Muscle of arm (tissue), 12 donors: Measurements from ENCODE around the gene MIEN1. TPM values are rescaled to one million over a fixed set of nuclear protein-coding genes. Genes with fewer than 3 reads are reported as not detected.
A peak's percentile ranks its signal among the peaks of the same experiment; 100 is the strongest.
"Not testable (repeated sequence)": the region's sequence is repeated elsewhere in the genome, so short reads cannot be mapped to it uniquely, and the experiment has no call there.

Source experiments
- DNase-seq: peaks from one replicate; pipeline ENCODE4 v3.0.0-alpha.2; 2013
- polyA plus RNA-seq, 12 donors: library from polyadenylated mRNA; unstranded; fragments of 120-200 nt; gene quantifications; one replicate each; pipeline ENCODE4 v1.2.1, GENCODE V29; 2013; ENCODE audit not compliant: insufficient read length in 12 of 12

The MIEN1 gene
- polyA plus RNA-seq, 12 donors = 14.8 to 23.6 (median 18.9) TPM; not detected in 1

- DNase-seq = no peak
Observed at GRCh38 chr17:39702901-39703893, 27.1 kb downstream of the MIEN1 start.

DNA sequence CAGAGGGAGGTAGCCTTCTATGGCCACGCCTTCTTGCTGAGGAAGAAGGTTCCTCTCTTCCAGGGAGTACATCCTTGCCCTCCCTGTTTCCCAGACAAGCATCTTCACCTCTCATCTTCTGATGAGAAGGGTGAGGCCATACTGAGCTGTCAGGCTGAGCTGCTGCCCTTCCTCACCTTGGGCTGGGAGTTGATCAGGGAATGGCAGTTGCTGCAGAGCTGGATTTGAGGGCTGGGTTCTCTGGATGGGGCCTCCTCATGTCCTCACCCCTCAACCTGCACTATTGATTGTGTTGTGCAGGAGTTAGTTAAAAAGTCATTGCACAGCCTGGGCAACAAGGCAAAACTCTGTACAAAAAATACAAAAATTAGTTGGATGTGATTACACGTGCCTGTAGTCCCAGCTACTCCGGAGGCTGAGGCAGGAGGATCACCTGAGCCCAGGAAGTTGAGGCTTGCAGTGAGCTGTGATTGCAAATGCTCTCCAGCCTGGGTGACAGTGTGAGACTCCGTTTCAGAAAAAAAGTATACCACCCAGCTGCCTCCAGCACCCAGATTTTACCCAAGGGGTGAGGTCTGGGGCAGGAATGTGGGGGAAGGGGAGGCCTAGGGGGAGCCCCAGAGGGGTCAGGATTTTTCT is 28.4 kb downstream of the MIEN1 start:
- DNase-seq = no peak

DNA sequence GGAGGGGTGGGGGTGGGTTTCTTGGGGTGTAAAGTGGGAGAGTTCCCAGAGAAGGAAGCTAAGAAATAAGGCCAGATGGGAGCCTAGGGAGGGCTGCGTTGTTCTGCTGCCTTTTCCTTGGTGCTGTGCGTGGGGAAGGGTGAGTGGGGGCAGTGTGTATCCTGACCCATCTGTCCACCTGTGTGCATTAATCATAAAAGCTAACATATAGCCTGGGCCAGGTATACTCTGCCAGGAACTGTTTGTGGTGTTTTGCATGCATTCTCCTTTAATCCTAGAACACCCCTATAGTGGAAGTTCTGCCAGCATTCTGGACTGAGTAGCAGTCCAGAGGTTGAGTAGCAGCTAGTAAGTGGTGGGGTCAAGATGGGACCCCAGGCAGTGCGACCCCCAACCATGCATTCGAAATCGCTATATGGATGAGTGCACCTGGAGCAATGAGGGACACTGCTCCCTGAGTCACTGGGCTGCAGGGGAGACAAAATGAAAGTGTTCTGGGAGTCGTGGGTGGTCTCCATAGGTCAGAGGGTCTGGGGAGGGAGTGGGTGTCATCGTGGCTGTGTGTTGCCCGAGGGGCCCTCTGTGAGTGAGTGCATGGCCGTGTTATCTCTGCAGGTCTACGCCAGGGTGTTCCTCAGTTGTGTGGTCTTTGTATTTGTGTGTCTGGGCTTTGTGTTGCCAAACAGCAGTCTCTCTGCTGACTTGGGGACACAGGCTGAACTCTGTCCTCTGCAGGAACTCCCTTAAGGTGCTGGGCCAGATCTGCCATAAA is 29.1 kb downstream of the MIEN1 start:
- no peak for DNase-seq

DNA sequence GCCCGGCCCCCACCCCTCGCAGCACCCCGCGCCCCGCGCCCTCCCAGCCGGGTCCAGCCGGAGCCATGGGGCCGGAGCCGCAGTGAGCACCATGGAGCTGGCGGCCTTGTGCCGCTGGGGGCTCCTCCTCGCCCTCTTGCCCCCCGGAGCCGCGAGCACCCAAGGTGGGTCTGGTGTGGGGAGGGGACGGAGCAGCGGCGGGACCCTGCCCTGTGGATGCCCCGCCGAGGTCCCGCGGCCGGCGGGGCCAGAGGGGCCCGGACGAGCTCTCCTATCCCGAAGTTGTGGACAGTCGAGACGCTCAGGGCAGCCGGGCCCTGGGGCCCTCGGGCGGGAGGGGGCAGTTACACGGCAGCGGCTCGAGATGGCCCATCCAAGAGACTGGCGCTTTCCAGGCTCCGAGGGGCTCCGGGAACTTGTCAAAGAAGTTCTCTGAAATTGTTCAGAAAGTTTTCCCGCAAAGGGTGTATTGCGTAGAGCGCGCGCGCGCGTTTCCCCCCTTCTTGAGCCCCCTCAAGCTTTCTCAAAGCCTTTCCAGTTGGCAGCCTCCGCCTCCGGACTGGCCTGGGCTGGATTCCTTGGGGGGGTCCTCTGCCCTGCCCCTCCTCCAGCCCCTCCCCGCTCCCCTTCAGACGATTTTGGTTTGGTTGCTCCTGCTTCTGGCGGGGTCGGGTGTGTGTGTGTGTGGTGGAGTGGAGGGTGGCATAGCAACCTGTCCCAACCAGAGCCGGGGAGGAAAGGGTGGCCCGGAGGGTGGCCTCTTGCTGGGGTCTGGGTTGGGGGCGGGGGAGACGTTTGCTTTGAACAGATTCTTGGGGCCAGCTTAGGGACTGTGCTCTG is 30.0 kb downstream of the MIEN1 start:
- peak; percentile 71 for DNase-seq

GRCh38 chr17:39699818-39700147 is 30.5 kb downstream of the MIEN1 start, which contains the start of gene ERBB2:
ERBB2 (plus strand) TSS chr17:39700064; CDS start chr17:39700239, 175 bp downstream.
- peak; percentile 78 for DNase-seq

DNA sequence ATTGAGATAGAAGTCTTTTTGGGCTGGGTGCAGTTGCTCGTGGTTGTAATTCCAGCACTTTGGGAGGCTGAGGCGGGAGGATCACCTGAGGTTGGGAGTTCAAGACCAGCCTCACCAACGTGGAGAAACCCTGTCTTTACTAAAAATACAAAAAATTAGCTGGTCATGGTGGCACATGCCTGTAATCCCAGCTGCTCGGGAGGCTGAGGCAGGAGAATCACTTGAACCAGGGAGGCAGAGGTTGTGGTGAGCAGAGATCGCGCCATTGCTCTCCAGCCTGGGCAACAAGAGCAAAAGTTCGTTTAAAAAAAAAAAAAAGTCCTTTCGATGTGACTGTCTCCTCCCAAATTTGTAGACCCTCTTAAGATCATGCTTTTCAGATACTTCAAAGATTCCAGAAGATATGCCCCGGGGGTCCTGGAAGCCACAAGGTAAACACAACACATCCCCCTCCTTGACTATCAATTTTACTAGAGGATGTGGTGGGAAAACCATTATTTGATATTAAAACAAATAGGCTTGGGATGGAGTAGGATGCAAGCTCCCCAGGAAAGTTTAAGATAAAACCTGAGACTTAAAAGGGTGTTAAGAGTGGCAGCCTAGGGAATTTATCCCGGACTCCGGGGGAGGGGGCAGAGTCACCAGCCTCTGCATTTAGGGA is 31.0 kb downstream of the MIEN1 start:
- DNase-seq = not testable (repeated sequence)

DNA sequence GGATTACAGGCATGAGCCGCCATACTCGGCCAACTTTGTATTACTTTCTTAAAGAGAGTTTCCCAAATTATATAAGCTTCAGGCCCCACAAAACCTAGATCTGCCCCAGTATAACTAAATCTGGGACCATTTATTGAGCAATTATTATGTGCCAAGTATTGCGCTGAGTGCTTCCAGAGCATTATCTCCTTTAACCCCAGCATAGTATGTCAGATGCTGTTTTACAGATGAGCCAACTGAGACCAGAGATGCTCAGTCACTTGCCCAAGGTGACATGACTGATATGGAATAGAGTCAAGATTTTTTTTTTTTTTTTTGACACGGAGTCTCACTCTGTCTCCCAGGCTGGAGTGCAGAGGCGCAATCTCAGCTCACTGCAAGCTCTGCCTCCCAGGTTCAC is 32.4 kb downstream of the MIEN1 start:
- DNase-seq = no peak

GRCh38 chr17:39696731-39697130 is 33.6 kb downstream of the MIEN1 start:
- DNase-seq = no peak

DNA sequence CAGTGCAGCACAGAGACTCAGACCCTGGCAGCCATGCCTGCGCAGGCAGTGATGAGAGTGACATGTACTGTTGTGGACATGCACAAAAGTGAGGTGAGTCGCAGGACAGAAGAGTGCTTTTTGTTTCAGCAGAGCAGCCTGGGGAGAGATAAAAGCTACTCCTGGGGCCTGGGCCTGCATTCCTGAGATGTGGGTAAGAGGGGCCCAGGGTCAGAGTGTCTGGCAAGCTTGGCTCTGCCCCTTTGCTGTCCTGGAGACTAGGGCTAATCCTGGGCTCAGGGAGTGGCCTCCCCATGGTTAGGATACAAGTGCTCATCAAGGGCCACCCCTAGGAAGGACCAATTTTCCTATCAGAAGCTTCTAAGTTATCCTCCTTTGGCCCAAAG is 35.2 kb downstream of the MIEN1 start:
- DNase-seq = no peak

- DNase-seq = no peak
Observed at GRCh38 chr17:39694593-39694992, 35.7 kb downstream of the MIEN1 start.

DNA sequence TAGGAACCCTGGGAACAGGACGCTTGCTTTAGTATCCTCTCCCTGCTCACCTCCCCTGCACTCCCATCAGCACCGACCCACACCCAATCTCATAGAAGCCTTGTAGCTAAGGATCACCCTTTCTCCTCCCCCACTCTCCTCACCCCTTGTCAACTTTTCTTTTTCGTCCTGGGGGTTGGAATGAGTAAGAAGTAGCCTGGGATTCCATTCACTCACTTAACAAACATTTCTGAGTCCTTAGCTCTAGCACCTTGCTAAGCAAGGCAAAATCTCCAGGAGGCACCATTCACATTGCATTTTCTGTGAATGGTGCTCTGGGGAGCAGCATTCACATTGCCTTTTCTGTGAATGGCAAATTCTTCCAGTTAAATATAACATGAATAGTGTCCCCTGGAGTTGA is 41.4 kb downstream of the MIEN1 start:
- no peak for DNase-seq

DNA sequence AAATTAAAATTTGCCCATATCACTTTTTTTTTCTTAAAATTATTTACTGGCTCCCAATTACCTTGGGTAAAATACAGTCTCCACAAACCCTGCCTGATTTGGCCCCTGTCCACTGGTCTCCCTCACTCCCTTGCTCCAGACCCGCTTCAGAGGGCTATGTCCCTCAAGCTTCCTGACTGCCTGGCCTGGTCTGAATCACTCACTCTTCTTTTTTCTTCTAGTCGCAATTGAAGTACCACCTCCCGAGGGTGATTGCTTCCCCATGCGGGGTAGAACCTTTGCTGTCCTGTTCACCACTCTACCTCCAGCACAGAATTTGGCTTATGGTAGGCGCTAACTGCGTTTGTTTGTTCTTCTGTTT is 41.9 kb downstream of the MIEN1 start:
- DNase-seq = no peak

DNA sequence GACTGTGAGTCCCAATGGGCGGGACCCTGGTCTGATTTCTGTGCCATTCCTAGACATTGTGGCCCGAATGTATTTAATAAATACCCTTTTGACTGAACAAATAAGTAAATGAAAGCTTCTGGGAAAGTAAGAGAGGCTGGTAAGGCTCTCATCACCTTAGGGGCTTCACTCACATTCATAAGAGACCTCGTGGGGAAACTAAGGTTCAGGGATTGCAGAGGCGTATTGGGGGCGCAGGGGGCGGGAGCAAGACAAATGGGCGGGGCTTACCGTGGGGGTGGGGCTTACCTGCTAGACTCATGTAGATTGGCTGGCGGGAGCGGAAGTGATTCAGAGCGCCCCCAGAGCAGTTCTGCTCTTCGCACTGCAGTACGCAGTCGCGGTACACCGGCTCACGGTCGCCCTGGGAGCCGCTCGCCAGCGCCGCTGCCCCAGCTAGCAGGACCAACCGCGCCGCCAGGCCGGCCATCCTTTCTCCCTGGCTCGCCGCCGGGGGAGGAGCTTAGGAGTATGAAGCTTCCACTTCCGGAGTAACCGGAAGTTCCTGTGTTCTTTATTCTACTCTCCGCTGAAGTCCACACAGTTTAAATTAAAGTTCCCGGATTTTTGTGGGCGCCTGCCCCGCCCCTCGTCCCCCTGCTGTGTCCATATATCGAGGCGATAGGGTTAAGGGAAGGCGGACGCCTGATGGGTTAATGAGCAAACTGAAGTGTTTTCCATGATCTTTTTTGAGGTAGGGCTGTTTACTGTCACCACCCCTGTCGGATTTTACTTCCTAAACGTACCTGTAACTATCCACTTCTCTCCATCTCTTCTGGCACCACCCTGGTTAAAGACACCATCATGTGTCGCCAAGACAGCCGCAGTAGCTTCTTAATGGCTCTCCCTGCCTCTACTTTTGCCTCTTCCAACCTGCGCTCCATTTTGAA is 42.5 kb downstream of the MIEN1 start, which contains the start of gene PGAP3:
Gene PGAP3 (minus strand): TSS at position 512 of the 929 bp plus-strand sequence. CDS start 43 bp downstream, at position 469.
- peak; percentile 91 for DNase-seq

DNA sequence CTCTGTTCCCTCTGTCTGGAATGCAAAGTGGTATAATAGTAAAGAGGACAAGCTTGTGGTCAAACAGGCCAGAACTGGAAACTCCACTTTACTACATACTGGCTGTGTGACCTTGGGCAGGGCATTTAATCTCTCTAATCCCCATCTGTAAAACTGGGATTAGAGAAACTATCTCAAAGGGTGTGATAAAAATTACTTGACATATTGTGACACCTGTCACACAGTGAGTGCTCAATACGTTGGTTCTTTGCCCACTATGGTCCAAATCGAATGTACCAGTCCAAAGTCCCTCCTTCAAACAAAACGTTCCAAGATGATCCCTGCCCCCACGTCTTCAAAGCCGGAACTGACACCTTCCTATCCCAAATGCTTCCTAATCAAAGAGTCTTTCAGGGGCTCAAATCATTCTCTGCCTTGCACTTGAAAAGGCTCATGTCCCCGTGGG is 43.2 kb downstream of the MIEN1 start:
- DNase-seq = no peak

- DNase-seq = no peak
Observed at GRCh38 chr17:39684369-39685192, 45.8 kb downstream of the MIEN1 start.

DNA sequence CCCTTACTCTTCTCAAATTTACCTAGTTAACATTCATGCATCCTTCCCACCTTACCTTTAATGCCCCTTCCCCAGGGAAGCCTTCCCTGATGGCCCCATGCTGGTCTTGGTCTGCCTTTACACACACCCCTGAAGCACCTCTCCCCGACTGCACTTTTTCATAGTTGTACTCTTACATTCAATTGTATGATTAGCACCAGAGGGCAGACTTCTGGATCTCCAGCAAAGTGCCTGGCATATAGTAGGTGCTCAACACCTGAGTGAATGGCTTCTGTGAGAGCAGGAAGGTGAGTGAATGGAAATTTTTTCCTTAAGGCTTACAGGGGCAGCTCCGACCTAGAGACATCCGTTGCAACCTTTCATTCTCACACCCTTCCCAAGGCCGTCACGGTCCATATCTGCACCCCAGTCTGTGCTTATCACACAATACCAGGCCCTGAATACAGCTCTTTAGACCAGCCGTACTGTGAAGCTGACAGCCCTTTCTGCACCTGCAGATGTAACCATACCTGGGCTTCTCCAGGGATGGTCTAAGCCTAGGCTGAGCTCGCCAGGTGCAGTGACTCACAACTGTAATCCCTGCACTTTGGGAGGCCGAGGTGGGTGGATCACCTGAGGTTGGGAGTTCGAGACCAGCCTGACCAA is 46.9 kb downstream of the MIEN1 start:
- no peak for DNase-seq

DNA sequence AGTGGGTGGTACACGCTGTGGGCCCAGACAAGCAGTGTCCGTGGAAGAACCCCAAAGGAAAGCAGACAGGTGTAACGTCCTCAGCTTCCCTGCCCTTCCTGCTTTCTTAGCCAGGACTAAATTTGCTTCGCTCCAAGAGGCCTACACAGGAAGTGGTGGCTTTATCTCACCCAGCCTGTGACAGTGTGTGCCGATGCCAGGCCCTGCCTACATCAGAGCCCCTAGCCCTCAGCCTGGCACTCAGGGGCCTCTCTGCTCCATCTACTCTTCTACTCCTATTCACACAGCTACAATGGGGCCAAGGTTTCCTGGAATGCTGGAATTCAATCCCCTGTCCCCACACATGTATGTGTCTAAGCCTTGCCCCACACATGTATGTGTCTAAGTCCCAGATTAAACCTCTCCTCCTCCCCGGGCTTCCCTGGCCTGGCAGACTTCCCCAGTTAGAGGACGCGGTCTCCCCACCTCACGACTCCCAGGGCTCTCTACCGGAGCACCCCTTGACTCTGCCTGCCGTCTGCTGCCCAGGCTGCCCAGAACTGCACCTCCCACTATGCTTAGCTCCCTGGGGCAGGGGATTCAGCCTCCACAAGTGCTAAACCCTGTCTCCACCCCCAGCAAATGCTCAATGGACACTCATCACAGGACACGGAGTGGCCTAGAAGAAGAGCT is 50.7 kb downstream of the MIEN1 start:
- no peak for DNase-seq
